ENCODE measurements around the gene EPHB6.
A peak's percentile ranks its signal among the peaks of the same experiment; 100 is the strongest.

EPHB6 gene

DNA sequence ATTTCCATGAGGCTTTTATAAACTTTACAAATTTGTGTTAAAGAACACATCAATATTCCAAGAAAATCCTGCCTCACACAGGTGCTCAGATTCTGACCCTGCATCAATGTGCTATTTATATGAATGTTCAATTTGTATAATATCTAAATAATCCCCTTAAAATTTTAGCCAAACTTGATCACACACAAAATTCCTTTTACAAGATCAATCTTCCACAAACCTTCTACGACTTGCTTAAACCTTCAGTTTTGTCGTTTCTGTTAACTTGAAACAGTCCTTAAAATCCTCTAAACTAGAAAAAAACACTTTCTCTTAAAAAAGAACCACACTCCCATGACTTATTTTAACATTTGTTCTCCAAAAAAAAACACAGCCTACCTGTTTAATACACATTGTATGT is 50.9 kb downstream of the EPHB6 start:
- Histone ChIP-seq H3K36me3 (0 out of 22 replicates have a peak, but pooled peaks cover 0 to 4% (median 0%) of the 10 kb centered on the region in 11 experiments), H3K9me3 (replicated peaks in 1 of 11) (peaks cover 30 to 38% (median 33%) of the 10 kb centered on the region in 11 experiments), H3K27me3 (no peaks in the 10 kb centered on the region), H4K20me1 (no peaks in the 10 kb centered on the region), H3K27ac (no peak overlapping the region), H3K4me3 (no peak overlapping the region), H3K9ac (no peak overlapping the region), H3K4me1 (peaks cover 0 to 20% (median 0%) of the 10 kb centered on the region in 10 experiments; a peak in 6 of 20 replicates), H3K4me2 (no peak overlapping the region)
- no peak for TF ChIP-seq Cebpa-rat (IDR thresholded peaks at IDR 0.05)

GRCh38 chr7:142906643-142907042 is 51.8 kb downstream of the EPHB6 start:
- no peak overlapping the region for H3K9ac ChIP-seq
- H4K20me1 ChIP-seq: no peaks in the 10 kb centered on the region
- H3K4me1 ChIP-seq: peaks cover 0 to 26% (median 0%) of the 10 kb centered on the region in 10 experiments; a peak in 6 of 20 replicates
- TF ChIP-seq Cebpa-rat (IDR thresholded peaks at IDR 0.05): no peak
- H3K27me3 ChIP-seq: no peaks in the 10 kb centered on the region
- H3K4me3 ChIP-seq: no peak overlapping the region
- 0 out of 22 replicates have a peak, but pooled peaks cover 0 to 4% (median 0%) of the 10 kb centered on the region in 11 experiments for H3K36me3 ChIP-seq
- peaks cover 30 to 38% (median 33%) of the 10 kb centered on the region in 11 experiments for H3K9me3 ChIP-seq (replicated peaks in 1 of 11)
- H3K27ac ChIP-seq: no peak overlapping the region
- H3K4me2 ChIP-seq: no peak overlapping the region

DNA sequence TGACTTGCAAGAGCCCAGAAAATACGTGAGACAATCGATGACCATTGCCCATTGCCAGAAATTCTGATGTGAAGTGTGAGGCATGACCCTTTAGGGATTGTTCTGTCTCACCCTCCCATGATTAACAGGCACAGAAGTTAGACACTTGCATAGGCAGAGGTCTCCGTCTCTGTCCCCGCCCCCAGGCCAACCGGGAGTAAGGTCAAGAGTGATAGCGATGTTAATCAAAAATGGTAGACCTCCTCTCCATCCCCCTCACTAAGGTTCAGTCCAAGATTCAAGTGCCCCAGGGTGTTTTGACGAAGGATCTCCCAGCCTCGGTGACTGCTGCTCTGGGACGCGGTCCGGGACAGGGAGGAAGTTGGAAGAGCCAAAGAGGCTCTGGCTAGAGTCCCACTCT is 53.4 kb downstream of the EPHB6 start:
- Histone ChIP-seq H3K4me1 (peaks cover 0 to 26% (median 0%) of the 10 kb centered on the region in 10 experiments; a peak in 6 of 20 replicates), H3K36me3 (0 out of 22 replicates have a peak, but pooled peaks cover 0 to 4% (median 0%) of the 10 kb centered on the region in 11 experiments), H3K4me3 (no peak overlapping the region), H3K27ac (no peak overlapping the region), H3K9ac (no peak overlapping the region), H3K9me3 (replicated peaks in 1 of 11) (peaks cover 30 to 38% (median 33%) of the 10 kb centered on the region in 11 experiments), H3K27me3 (no peaks in the 10 kb centered on the region), H3K4me2 (peak overlapping the region in 1 of 11 experiments; percentile 25; a peak in 1 of 22 replicates), H4K20me1 (no peaks in the 10 kb centered on the region)
- no peak for TF ChIP-seq Cebpa-rat (IDR thresholded peaks at IDR 0.05)

DNA sequence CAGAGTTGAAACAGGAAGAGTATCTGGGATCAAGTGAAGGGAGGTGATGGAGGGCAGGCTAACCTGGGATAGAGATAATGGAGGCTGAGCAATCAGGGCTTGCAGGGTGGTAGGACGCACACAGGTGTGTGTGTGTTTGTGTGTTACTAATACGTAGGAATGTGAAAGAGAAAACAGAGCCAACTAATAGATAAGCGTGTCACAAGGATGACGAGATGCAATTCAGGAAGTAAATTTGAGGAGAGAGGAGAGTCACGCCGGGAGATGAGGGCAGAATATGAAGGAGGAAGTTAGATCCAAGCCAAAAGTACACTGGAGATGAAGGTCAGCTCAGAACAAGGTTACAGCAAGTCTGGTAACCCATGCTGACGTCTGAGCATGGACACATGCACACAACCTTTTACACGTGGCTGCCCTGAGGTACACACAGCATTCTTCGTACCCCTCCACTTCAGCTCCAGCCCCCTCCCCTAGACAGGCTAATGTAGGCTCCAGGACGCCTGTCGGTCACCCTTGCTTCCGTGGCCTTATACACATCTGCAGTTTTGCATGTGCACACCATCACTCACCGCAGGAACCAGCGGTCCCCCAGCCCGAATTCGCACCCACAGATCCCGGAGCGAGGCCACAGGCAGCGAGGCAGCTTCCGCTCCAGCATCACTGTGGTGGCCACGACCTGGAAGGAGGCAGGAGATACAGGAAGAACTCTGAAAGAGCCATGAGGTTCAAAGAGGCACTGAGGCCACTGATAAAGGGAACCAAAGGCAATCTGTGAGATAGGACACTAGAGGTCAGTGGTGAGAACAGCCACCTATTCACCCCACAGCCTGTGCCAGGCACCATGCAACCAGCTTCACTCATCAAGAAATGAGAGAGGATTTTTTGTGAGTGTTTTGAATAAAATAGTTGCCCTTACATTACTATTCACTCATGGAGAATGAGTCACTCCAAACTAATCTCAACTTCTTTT is 54.3 kb downstream of the EPHB6 start:
- Histone ChIP-seq H3K4me2 (peak overlapping the region in 3 of 11 experiments; percentile 8 to 25 (median 10); a peak in 2 of 22 replicates), H3K36me3 (0 out of 22 replicates have a peak, but pooled peaks cover 0 to 4% (median 0%) of the 10 kb centered on the region in 11 experiments), H3K9me3 (replicated peaks in 1 of 11) (peaks cover 23 to 31% (median 27%) of the 10 kb centered on the region in 11 experiments), H4K20me1 (no peaks in the 10 kb centered on the region), H3K27ac (no peak overlapping the region), H3K27me3 (no peaks in the 10 kb centered on the region), H3K4me1 (peaks cover 0 to 30% (median 0%) of the 10 kb centered on the region in 10 experiments; a peak in 6 of 20 replicates), H3K9ac (no peak overlapping the region), H3K4me3 (no peak overlapping the region)
- no peak for TF ChIP-seq Cebpa-rat (IDR thresholded peaks at IDR 0.05)

- no peaks in the 10 kb centered on the region for H3K27me3 ChIP-seq
- H4K20me1 ChIP-seq: no peaks in the 10 kb centered on the region
- H3K36me3 ChIP-seq: no peaks in the 10 kb centered on the region
- no peak for TF ChIP-seq Cebpa-rat (IDR thresholded peaks at IDR 0.05)
- H3K9me3 ChIP-seq (replicated peaks in 1 of 11): peaks cover 15 to 23% (median 19%) of the 10 kb centered on the region in 11 experiments
- H3K9ac ChIP-seq: no peak overlapping the region
- peak overlapping the region in 2 of 11 experiments; percentile 18 to 25; a peak in 4 of 22 replicates for H3K4me2 ChIP-seq
- no peak overlapping the region for H3K4me3 ChIP-seq
- H3K27ac ChIP-seq: no peak overlapping the region
- peaks cover 0 to 30% (median 0%) of the 10 kb centered on the region in 10 experiments; a peak in 6 of 20 replicates for H3K4me1 ChIP-seq
Observed at GRCh38 chr7:142910031-142910433, 55.2 kb downstream of the EPHB6 start.

- Histone ChIP-seq H3K4me1 (peaks cover 0 to 30% (median 0%) of the 10 kb centered on the region in 10 experiments; a peak in 6 of 20 replicates), H3K9ac (no peak overlapping the region), H3K4me2 (peak overlapping the region in 2 of 11 experiments; percentile 18 to 25; a peak in 4 of 22 replicates)
Observed at GRCh38 chr7:142910481-142910880, 55.6 kb downstream of the EPHB6 start.

GRCh38 chr7:142913051-142913450 is 58.2 kb downstream of the EPHB6 start:
- TF ChIP-seq Cebpa-rat (IDR thresholded peaks at IDR 0.05): no peak
- no peak overlapping the region for H3K4me3 ChIP-seq
- peaks cover 0 to 30% (median 2%) of the 10 kb centered on the region in 10 experiments; a peak in 9 of 20 replicates for H3K4me1 ChIP-seq
- H3K27me3 ChIP-seq: no peaks in the 10 kb centered on the region
- no peaks in the 10 kb centered on the region for H3K36me3 ChIP-seq
- H3K9ac ChIP-seq: no peak overlapping the region
- H3K27ac ChIP-seq: no peak overlapping the region
- H4K20me1 ChIP-seq: no peaks in the 10 kb centered on the region
- H3K4me2 ChIP-seq: no peak overlapping the region
- no peaks in the 10 kb centered on the region for H3K9me3 ChIP-seq (replicated peaks in 1 of 11)

More at GRCh38 chr7:142910481-142910880, 55.6 kb downstream of the EPHB6 start:
- H3K36me3 ChIP-seq: no peaks in the 10 kb centered on the region
- no peak overlapping the region for H3K4me3 ChIP-seq
- peaks cover 10 to 19% (median 15%) of the 10 kb centered on the region in 11 experiments for H3K9me3 ChIP-seq (replicated peaks in 1 of 11)
- H3K27ac ChIP-seq: no peak overlapping the region
- TF ChIP-seq Cebpa-rat (IDR thresholded peaks at IDR 0.05): no peak
- no peaks in the 10 kb centered on the region for H4K20me1 ChIP-seq
- no peaks in the 10 kb centered on the region for H3K27me3 ChIP-seq

DNA sequence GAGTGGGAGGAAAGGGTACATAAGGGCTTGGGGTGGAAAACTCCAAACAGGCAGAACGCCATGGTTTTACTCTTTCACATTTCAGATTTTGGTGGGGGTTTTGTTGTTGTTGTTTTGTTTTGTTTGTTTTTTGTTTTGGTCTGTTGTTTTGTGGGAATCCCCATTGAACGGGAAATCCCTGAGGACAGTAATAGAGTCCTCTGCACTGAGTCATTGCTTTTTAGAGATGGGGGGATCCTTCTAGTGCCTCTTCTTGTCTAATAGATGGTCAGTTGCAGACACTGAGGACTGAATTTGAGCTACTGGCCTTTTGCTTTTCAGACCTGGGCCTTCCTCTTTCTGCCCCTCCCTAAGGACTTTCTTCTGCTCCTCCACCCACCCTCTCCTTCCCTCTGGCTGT is 58.7 kb downstream of the EPHB6 start:
- peaks cover 0 to 29% (median 2%) of the 10 kb centered on the region in 10 experiments; a peak in 9 of 20 replicates for H3K4me1 ChIP-seq
- H3K27me3 ChIP-seq: no peaks in the 10 kb centered on the region
- H3K9me3 ChIP-seq (replicated peaks in 1 of 11): no peaks in the 10 kb centered on the region
- no peaks in the 10 kb centered on the region for H4K20me1 ChIP-seq
- no peak overlapping the region for H3K9ac ChIP-seq
- H3K27ac ChIP-seq: no peak overlapping the region
- H3K4me2 ChIP-seq: no peak overlapping the region
- H3K4me3 ChIP-seq: no peak overlapping the region
- no peaks in the 10 kb centered on the region for H3K36me3 ChIP-seq
- no peak for TF ChIP-seq Cebpa-rat (IDR thresholded peaks at IDR 0.05)

DNA sequence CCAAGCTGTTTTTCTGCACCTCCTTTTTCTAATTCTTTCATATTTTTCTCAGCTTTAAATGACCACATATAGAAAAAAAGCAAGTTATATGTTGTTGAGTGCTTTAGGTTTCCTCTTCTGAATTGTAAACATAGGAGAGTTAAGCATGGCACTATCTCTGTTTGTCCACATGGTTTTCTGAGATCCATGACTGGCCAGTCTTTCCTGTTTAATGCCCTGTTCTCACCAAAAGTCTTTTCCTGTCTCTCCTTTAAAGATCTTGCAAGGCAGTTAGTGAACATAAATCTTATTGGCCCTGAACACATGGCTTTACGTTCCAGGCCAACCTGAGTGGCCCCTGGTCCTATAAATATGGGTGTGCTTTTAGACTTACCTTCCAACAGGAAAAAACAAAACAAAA is 59.2 kb downstream of the EPHB6 start:
- Histone ChIP-seq H3K27me3 (no peaks in the 10 kb centered on the region), H3K4me1 (peaks cover 0 to 24% (median 2%) of the 10 kb centered on the region in 10 experiments; a peak in 9 of 20 replicates), H3K36me3 (no peaks in the 10 kb centered on the region), H3K9me3 (replicated peaks in 1 of 11) (no peaks in the 10 kb centered on the region), H3K9ac (no peak overlapping the region), H3K4me2 (no peak overlapping the region), H3K27ac (no peak overlapping the region), H4K20me1 (no peaks in the 10 kb centered on the region), H3K4me3 (no peak overlapping the region)
- TF ChIP-seq Cebpa-rat (IDR thresholded peaks at IDR 0.05): no peak

All from BLaER1 treated with 17β-estradiol and CSF1 and Interleukin-3, amounts not matched to agents 10 nM and 100 nM (cell line).